BJ (cell line): ENCODE results near the gene C17orf114.

Source experiments
- CTCF ChIA-PET: fragments of 350-600 bp; formaldehyde crosslinking; extraction: SDS; loops from one replicate; lab custom pipeline; 2021; ENCODE audit warnings: antibody characterized with exemption, inconsistent platforms; lab: Yijun Ruan, JAX
- POLR2A ChIA-PET: fragments of 300-600 bp; sonication (Branson Sonifier 250); formaldehyde crosslinking; extraction: SDS; loops from one replicate; lab custom pipeline; 2021; ENCODE audit warnings: antibody characterized with exemption; lab: Charles Lee
- DNase-seq: peaks from one replicate; pipeline ENCODE4 v3.0.0-alpha.2; 2011; ENCODE audit warnings: low read depth
- H3K27me3 ChIP-seq: 2 replicates; pipeline ENCODE4 v1.6.0; 2011; ENCODE audit warnings: low read length; ENCODE audit not compliant: control insufficient read depth, insufficient read depth
- H3K36me3 ChIP-seq: 2 replicates; pipeline ENCODE4 v1.5.1; 2011; ENCODE audit warnings: low read length; ENCODE audit not compliant: control insufficient read depth, insufficient read depth
- H3K4me3 ChIP-seq: 2 replicates; pipeline ENCODE4 v1.5.1; 2011; ENCODE audit warnings: low read depth, mild to moderate bottlenecking, control low read depth, low read length
- CTCF ChIP-seq: IDR thresholded peaks from 2 replicates; pipeline ENCODE4 v1.5.1; 2011; ENCODE audit warnings: low read depth, mild to moderate bottlenecking, control low read depth, inconsistent platforms, low read length, moderate library complexity; ENCODE audit not compliant: insufficient read depth

C17orf114 gene

GRCh38 chr17:4806777-4807604 lies 4.9 kb upstream of the C17orf114 start, which contains the start of gene PLD2:
TSS of gene PLD2 (plus strand) at chr17:4807152. CDS start at chr17:4807773, 621 bp downstream.
- Histone ChIP-seq H3K27me3 (no peaks in the 10 kb centered on the region), H3K4me3 (peak within 1 kb of the TSS; percentile 87), H3K36me3 (peaks cover 11% of the 10 kb centered on the region)
- CTCF ChIA-PET, result interaction anchor here (0.9 to 1.7 kb wide), 3 partner anchors 17 to 74 kb away, joined by 3 to 7 read pairs (median 5); no protein-coding TSS in a partner anchor
- POLR2A ChIA-PET, result interaction anchor here (0.5 to 1.1 kb wide), 2 partner anchors 17 to 45 kb away, joined by 5 to 7 read pairs; no protein-coding TSS in a partner anchor
- no peak for TF ChIP-seq CTCF
- DNase-seq, result peak; percentile 25

DNA sequence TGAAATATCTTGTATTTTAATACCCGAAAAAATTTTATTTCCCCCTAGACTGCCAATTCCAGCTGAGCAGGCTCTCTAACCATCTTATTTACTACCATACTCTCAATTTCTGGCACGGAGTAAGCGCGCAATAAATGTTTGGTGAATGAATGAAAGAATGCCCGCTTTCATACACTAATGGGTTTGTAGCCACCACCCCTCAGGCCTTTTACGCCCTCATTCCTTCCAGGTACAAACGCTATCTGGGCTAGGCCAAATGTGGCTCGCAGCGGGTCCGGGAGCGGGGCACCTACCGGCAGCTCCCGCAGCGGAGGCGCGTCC lies 4.3 kb upstream of the C17orf114 start:
- CTCF ChIA-PET, result interaction anchor here (1.0 kb wide), 1 partner anchor 16 kb away, joined by 7 read pairs; no protein-coding TSS in a partner anchor
- Histone ChIP-seq H3K36me3 (peaks cover 8% of the 10 kb centered on the region), H3K27me3 (no peaks in the 10 kb centered on the region), H3K4me3 (peak overlapping the region; percentile 58)
- DNase-seq, result no peak
- no peak for TF ChIP-seq CTCF
- POLR2A ChIA-PET, result interaction anchor here (0.7 to 1.1 kb wide), 2 partner anchors 17 to 70 kb away, joined by 4 to 5 read pairs; no protein-coding TSS in a partner anchor

DNA sequence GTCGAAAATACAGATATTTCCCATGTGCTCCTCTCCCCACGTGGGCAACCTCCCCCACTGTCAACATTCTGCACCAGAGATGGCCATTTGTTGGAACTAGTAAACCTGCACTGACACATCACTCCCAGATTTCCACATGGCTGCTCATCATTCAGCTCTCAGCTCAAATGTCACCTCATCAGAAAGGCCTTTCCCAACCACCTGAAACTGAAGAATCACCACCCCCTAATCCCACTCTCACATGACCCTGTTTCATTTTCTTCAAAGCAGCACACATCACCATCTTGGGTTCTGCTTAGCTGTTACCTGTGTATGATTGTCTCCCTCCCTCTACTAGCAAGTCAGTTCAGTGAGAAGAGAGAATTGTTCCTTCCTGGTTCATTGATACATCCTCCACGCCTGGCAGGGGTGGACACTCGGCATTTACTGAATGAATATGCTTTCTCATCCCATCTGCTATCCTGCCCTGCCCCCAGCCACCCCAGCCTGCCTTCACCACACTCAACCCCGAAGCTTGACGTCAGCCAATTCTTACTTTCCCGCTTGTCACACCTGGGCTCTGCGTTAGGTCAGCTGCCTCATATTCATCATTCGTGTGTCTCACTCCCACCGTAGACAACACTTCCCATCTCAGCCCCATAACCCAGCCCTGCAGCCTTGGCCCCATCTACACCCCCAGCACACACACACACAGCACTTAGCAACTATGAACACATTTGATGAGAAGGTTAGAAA lies 1.5 kb downstream of the C17orf114 start:
- CTCF ChIA-PET, result interaction anchor here (2.1 kb wide), 1 partner anchor 11 kb away, joined by 9 read pairs; the partner anchor contains the start of gene GLTPD2

GRCh38 chr17:4796552-4796920 lies 5.6 kb downstream of the C17orf114 start:
- no peak for TF ChIP-seq CTCF
- ChIA-PET CTCF (interaction anchor here (0.6 to 1.4 kb wide), 4 partner anchors 27 to 113 kb away, joined by 3 read pairs; no protein-coding TSS in a partner anchor), POLR2A (interaction anchor here (0.7 kb wide), 1 partner anchor 61 kb away, joined by 5 read pairs; no protein-coding TSS in a partner anchor)
- no peaks in the 10 kb centered on the region for H3K27me3 ChIP-seq
- H3K36me3 ChIP-seq, result peaks cover 11% of the 10 kb centered on the region
- DNase-seq, result no peak
- peak overlapping the region; percentile 95 for H3K4me3 ChIP-seq

More for the DNA sequence above, 1.5 kb downstream of the C17orf114 start:
- DNase-seq, result no peak
- no peaks in the 10 kb centered on the region for H3K27me3 ChIP-seq
- POLR2A ChIA-PET, result no interaction called here
- H3K4me3 ChIP-seq, result no peak overlapping the region
- TF ChIP-seq CTCF, result no peak
- peaks cover 11% of the 10 kb centered on the region for H3K36me3 ChIP-seq

DNA sequence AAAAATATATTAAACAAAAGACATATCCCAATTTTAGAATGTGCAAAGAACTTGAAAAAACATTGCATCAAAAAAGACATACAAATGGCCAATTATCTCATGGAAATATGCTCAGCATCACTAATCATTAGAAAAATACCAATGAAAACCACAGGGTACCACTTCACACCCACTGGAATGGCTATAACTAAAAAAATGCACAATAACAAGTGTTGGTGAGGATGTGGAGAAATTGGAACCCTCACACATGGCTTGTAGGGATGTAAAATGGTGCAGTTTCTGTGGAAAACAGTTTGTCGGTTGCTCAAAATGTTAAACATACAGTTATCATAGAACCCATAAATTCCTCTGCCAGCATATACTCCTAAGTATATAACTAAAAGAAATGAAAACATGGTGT lies 7.0 kb downstream of the C17orf114 start:
- ChIA-PET POLR2A (no interaction called here), CTCF (no interaction called here)
- no peaks in the 10 kb centered on the region for H3K27me3 ChIP-seq
- no peak overlapping the region for H3K4me3 ChIP-seq
- H3K36me3 ChIP-seq, result peaks cover 11% of the 10 kb centered on the region
- no peak for DNase-seq
- TF ChIP-seq CTCF, result no peak
